Right renal cortex interstitium (tissue), 3 donors: ENCODE results near the gene FBXO38. TPM values are rescaled to one million over a fixed set of nuclear protein-coding genes. Genes with fewer than 3 reads are reported as not detected.

Source experiments
- DNase-seq, 3 donors: peaks; one replicate each; pipeline ENCODE4 v3.0.0-alpha.2; 2013; ENCODE audit warnings: low read depth in 3 of 3, low spot score in 2 of 3
- polyA plus RNA-seq, 3 donors: library from polyadenylated mRNA; unstranded; fragments of 120-200 nt; gene quantifications; one replicate each; pipeline ENCODE4 v1.2.1, GENCODE V29; 2013; ENCODE audit not compliant: insufficient read length in 3 of 3

Gene FBXO38
- polyA plus RNA-seq, 3 donors = 40.7 to 46.6 (median 42.9) TPM

DNA sequence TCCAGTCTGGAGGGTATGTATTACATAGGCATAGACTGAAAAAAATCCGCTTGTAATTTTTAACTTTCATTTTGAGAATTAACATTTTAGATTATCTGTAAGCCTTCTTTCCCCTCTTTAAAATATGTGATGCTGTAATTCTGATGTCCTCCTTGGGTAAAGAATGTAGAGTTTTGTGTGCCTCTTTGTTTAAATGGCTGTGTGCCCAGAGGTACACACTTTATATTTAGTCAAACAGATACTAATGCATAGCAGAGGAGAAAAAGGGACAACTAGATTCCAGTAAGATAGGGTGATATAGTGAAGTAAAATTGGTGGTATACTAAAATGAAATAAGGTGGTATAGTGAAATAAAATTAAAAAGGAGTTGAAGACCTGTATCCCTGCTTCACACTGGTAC is 1.3 kb downstream of the FBXO38 start:
- no peak for DNase-seq

DNA sequence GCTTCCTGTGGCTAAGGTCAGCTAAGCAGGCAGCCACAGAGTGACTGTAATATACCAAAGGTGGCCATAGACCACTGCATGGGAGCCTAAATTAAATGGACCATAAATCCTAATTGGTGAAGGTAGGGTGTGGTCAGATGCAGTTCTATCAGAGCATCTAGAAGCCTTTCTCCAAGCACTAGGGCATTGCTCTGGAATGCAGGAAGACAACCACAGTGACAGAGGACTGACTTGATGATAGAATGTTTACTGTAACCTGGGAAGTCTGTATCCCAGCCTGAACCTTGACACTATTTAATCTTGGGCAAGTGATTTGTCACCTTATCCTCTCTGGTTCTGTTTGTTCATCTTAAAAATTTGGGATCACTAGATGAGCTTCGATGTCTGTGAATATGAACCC is 2.3 kb downstream of the FBXO38 start:
- no peak for DNase-seq

DNA sequence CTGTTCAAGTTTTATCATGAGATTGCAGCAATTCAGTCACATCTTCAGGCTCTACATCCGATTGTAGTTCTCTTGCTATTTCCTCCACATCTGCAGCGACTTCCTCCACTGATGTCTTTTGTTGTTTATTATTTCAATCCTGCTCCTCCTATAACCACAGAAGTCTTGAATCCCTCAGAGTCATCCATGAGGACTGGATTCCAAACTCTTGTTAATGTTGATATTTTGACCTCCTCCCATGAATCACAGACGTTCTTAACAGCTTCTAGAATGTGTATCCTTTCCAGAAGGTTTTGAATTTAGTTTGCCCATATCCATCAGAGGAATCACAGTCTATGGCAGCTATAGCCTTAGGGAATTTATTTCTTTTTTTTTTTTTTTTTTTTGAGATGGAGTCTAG is 3.6 kb downstream of the FBXO38 start:
- DNase-seq = no peak

DNA sequence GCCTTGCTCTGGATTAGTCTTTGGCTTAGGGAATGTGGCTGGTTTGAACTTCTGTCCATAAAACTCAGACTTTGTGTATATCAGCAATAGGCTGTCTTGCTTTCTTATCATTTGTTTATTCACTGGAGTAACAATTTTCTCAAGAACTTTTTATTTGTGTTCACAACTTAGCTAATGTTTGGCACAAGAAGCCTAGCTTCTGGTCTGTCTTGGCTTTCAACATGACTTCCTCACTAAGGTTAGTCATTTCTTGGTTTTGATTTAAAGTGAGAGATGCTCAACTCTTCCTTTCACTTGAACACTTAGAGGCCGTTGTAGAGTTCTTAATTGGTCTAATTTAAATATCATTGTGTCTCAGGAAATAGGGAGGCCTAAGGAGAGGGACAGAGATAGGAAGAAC is 4.9 kb downstream of the FBXO38 start:
- no peak for DNase-seq

DNA sequence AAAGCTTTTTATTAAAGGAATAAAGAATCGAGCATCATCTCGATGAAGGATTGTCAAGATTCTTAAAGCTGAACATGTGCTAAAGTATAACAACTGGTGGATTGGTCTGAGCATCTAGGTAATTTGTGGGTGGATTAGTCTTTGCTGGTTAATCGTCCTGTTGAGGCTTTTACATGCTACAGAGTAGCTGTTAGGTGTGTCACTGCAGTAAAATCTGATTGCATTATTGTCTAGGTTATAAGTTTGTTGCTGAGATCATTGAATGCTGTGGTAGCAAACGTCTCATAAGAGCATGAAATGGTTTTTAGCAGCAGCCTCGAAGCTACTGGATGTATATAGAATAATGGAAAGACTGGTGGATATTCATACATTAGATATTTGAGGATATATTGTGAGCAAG is 7.2 kb downstream of the FBXO38 start:
- DNase-seq = no peak

DNA sequence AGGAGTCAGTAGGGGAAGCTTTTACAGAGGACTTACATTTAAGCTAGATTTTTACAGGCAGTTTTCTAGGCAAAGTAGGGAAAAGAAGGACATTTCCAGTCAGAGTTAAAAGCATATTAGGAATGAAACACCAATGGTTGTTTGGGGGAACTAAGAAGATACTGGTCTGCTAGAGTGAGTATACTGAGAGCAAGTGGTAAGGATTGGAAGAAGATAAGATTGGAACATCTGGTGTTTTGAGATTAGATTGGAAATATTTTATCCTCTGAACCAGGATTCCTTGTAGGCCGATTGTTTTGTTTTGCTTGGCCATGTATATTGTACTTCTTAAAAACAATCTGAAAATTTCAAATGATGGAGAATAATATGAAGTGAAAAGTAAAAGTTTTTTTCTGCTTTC is 7.7 kb downstream of the FBXO38 start:
- no peak for DNase-seq

DNA sequence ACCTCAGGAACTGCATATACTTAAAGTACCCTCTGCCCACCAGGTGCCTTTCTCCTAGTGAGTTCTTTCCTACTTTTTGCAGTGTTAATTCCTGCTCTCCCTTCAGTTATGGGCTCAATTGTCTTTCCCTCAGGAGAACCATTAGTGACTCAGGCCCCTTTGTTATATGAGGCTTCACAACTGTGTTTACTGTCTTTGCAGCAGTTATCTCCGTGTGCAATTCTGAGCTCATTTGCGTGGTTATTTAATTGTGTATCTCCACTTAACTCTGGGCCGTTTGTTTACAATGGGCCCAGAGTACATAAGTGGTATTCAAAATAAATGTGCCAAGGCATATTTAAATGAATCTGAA is 9.6 kb downstream of the FBXO38 start:
- DNase-seq = no peak

DNA sequence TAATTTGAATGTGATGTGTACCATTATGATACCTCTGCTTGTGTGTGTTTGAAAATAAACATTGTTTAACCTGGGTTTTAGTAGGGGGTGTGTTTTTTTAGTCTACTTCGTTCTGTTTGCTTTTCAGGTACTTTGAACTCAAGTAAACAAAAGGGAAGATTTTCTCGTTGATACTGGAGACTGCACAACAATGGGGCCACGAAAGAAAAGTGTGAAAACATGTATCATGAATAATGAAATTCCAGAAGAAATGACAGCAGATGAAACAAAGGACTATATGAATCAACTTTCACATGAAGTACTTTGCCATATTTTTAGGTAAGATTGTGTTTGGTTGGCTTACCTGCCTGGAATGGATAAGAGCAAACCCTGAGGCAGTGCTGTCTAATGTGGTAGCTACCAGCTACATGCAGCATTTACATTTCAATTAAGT is 10.8 kb downstream of the FBXO38 start:
- no peak for DNase-seq

DNA sequence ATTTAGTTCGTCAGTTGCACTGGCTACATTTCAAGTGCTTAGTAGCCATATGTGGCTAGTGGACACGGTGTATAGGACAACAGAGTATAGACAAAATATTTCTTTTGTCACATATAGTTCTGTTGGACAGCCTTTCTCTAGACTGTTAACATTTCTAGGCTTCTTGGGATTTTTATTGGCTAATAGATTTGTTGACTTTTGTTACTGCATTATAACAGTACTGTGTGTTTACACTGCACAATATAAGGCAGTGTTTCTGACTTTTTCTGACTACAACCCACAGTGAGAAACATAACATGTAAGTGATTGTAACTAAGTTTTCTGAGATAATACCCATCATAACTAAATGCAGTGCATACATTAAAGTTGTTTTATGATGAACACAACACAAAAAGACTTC is 11.3 kb downstream of the FBXO38 start:
- no peak for DNase-seq

DNA sequence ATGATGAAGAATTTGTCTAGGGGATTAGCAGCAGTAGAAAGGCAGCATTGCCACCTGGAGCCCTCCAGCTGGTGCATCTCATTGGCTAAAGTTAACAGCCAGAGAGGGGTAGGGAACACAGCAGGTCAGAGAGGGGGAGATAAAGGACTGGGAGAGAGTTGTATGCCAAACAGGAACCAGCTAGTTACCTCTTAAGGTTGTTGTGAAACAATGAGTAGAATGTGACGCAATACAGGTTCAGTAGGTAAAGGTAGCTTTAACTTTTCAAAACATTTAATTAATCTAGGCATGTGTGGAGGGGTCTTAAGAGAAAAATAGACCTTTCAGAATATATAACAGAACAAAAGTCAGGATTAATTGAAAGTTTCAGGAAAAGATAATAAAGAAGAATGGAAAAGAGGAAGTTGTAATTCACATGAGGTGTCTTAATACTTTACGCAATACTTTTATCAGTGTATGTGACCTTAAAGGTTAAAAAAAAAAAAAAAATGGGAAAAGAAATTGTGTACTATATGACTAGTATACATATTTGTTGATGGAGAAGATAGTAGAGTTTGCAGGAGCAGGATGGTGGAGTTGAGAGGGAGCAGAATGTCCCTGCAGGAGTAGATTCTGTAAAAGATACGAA is 14.3 kb downstream of the FBXO38 start:
- DNase-seq = no peak

DNA sequence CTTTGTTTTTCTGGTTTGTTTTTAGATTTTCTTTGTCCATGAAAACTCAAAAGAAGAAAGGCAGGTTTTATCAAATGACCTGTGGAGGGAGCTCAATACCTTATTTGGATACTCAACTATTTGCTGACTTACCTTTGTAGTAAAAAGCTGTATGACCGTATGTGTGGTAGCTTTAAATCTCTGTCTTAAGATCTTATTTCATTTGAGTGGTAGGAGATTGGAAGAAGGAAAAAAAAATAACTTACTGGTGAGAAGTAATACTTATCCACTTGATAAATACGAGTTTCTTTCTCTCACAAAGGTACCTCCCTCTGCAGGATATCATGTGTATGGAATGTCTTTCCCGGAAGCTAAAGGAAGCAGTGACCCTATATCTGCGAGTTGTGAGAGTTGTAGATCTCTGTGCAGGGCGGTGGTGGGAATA is 15.0 kb downstream of the FBXO38 start:
- DNase-seq = no peak

DNA sequence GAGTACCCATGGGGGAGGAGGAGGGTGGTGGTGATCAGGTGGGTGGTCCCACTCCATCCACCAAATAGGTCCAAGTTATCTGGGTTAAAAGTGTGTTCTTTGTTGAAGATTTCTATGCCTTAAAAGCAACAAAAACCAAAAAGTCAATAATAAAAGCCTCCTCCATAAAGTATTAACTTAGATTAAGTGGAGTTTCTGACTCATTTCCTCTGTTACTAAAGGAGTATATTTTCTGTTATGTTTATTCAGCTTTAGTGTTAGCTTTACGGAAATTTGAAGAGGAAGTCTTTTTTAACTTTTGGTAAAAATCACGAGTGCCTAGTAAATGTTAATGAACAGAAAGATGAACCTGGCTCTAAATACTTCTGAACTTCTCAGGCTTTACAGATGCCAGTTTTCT is 17.8 kb downstream of the FBXO38 start:
- no peak for DNase-seq

DNA sequence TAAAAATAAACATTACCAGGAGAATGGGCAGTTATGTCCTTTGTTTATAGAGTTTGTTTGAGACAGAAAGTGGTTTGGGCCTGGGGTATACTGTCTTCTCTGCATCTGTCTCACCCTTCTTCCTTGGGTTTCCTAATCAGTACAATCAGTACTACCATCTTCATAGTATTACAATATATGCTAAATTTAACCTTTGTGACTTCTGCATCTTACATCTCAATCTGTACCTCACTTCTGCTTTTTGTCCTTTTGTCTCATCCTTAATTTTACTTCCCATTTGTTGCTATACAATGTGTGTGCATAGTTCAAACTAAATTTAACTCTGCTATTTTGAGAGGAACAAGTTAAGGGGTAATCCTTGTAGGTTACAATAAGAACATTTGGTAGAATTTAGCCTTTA is 19.6 kb downstream of the FBXO38 start:
- DNase-seq = no peak

DNA sequence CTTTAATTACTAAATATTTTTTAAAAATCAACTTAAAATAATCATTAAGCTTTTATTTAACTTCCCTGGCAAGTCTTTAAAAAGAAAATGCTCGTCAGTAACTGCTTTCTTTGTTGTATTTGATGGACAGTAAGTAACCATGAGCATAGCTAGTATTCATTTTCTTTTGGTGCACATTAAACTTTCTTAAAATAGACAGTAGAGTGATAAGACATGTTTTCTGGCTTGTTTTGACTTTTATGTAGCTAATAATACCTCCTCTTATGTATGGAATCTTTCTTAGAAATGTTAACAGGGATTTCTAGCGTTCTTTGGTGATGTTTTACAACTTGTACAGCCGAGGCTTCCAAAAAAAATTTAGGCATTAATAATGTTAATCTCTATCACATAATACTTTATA is 22.6 kb downstream of the FBXO38 start:
- DNase-seq = no peak

DNA sequence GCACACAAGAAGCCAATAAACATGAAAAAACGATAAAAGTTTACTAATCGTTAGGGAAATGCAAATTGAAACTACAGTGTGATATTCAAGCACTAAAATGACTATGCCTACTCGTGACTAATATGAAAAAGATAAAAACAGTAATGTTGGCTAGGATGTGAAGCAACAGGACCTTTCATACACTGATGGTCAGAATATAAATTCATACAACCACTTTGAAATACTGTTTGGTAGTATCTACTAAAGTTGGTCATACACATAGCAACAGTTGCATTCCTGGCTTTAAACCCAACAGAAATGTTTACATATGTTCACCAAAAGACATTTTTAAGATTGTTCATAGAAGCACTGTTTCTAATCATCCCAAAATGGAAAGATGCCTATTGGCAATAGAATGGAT is 24.3 kb downstream of the FBXO38 start:
- DNase-seq = no peak

DNA sequence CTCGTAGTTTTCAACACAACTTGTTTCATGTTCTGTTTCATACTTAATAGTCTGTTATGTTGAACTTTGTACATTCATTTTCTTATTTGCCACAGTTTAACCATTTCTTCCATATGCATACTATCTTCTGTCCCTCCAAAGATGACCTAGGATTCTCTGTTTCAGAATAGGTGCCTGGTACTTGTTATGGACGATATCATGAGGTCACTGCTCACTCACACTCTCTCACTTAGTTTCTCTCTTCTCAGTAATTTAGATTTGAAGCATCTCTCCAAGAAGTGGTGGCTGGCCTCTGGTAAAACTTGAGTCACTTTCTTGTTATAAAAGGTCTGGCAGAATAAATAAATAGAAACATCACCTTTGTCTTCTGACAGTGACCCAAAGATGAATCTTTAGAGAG is 28.4 kb downstream of the FBXO38 start:
- no peak for DNase-seq

DNA sequence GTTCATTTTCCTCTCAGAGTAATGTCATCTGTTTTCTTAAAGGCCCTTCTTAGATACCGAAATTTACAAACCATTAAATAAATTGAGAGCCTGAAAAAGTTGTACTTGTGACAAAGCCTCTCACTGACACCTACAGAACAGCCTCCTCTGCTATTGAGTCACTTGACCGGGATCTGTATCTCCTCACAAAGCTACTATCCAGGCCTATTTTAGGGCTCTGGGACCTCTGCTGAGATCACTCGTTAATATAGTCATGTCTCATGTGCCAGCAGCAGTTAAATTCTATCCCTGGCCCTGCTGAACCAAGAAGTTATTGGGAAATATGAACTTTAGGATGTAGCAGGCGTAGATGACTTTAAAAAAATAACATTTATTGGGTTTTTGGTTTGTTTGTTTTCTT is 31.1 kb downstream of the FBXO38 start:
- DNase-seq = no peak

DNA sequence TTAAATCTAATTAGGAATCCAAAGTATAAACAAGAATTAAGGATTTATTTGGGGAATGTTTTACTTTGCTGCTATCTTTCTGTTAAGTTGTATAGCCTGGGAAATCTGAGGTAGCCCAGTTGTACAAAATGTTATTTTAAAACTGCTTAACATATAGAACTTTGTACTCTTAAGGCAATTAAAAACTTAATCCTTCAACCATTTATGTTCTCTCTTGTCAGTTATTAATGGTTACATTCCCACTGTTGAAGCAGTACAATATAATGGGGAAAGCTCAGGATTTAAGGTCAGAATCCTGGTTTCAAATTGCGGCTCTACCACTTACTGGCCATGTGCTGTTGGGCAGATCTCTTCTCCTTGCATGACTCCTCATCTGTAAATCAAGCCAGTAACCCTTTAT is 32.7 kb downstream of the FBXO38 start:
- peak in 1 of 3 donors; percentile 1 for DNase-seq

DNA sequence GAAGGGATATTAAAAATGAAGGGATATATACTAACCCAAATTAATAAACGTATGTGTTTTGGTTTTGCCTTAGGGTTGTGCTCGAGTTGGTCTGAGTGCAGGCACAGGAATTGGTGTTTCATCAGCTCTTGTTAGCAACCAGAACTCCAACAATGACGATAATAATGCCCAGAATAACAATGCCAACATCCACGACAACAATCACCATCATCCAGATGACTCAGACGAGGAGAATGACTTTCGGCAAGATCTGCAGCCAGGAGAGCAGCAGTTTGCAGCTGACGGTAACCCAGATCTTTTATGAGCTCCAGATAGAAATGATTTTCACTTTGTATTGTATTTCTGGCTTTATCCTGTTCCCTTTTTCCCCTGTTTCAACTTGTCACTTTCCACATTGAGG is 33.2 kb downstream of the FBXO38 start:
- no peak for DNase-seq

DNA sequence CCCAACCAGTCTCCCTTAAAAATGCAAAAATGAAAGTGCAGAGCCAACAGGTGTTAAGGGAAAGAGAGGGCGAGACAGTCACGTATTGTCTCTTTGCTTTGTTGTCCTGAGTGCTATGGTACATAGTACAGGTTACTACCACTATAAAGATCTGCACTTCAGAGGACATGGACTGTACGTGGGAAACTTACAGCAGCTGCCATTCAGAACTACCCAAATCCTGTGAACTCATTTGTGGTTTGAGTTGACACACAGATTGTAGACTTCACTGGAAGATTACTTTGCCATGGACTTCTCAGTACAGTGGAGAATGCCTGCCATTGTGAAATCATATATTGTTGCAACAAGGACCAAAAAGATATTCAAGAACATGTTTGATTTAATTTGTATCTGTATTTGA is 34.8 kb downstream of the FBXO38 start:
- DNase-seq = no peak

DNA sequence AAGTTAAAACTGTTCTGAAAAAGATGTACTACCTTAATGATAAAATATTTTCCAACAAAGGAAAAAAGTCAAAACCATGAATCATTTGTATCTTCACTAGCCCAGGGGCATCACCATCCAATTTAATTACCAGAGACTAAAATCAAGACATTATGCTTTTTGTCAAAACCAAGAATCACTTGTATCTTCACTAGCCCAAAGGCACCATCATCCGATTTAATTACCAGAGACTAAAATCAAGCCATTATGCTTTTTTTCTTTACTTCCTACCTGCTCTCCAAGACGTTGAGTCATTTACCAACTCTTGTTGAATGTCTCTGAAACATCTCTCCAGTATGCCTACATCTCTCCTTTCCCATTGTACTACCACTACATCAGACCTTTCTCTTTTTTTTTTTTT is 37.9 kb downstream of the FBXO38 start:
- DNase-seq = no peak

DNA sequence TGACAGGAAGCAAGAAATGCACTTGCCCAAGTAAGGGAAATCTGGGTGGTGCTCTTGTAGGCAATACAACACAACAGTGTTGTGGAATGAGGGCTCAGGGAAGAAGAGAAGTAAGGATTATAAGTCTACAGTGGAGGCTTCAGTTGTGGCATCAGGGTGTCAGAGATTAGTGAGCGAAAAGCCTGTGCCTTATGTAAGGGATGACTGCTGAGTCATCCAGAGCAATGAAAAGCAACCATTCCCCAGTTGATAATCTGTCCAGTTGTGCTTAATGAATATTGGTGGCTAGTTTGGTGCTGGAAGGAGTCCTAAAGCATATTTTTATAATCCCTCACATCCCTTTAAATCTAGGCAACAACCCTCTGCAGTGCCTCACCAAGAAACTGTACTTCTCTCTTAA is 42.0 kb downstream of the FBXO38 start:
- DNase-seq = no peak

DNA sequence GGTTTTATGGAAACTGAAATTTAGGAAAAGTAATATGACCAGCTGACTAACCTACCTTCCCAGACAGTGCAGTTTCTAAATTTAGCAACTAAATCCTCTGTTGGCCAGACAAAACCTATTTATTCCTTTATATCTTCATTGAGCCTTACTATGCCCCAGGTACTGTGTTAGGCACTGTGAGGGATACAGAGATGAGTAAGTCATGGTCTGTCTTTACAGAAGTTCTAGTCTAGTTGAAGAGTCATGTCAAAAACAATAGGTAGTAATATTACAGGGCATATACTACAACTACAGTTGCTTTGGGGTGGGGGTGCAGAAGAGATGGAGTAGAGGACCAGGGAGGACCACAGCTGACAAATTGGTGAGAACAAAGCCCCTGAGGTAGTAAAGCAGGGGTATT is 42.8 kb downstream of the FBXO38 start:
- no peak for DNase-seq
